ENCODE results near the gene WWOX.
"Not testable (repeated sequence)": the region's sequence is repeated elsewhere in the genome, so short reads cannot be mapped to it uniquely, and the experiment has no call there.

Gene WWOX

GRCh38 chr16:79195938-79196337 is 1096.5 kb downstream of the WWOX start:
- no peak for DNase-seq

DNA sequence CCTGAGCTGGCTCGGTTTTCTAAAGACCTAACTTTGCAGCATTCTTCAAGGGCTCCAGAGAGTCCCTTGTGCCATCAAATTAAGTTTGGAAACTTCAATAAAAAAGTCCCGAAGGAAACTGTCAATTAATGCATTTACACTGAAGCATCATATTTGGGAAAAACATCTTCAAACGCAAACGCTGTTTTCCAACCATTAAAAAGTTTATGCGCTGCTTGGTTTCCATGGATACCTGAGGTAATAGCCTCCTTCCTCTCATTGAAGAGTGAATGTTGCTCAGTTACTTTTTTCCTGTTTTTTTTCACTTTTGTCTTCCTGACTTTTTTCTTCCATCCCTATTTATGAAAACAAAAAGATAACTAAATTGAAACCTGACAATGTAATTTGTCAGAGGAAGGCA is 1102.0 kb downstream of the WWOX start:
- no peak for DNase-seq

- DNase-seq: no peak
Observed at GRCh38 chr16:79202977-79203376, 1103.5 kb downstream of the WWOX start.

DNA sequence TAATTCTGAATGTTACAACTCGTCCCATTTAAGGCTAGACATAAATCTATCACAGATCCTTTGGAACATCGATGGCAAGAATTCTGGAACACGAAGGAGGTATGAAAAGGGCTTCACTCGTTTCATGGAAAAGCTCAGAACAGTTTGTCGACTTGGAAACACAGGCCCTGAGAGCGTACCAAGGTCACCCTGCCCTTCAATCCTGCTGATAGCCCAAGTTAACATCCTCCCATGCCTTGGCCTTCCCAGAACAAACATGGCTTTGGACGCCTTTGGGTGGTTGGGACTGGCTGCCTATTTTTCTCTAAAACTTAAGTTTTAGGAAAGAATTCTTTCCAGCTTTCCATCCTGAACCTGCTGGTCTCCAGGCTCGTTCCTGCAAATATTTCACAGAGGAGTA is 1105.0 kb downstream of the WWOX start:
- no peak for DNase-seq

GRCh38 chr16:79206889-79207288 is 1107.4 kb downstream of the WWOX start:
- DNase-seq: no peak

DNA sequence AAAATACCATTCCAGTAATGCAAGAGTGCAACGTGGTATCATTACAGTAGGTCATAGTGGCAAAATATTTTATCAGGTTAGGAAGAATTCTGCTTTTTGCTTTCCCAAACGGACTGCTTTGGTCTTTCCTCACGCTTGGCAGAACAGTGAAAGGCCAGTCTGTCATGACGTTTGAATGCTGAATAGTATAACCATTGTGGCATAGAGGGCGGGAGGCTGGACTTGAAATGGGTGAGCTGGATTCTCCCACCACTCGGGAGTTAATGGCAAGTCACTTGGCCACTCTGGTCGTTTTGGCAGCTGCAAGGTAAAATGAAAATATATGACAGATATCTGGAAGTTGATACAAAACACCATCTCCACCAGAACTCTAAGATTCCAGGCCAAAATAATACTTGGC is 1109.9 kb downstream of the WWOX start:
- DNase-seq: no peak

GRCh38 chr16:79210607-79211006 is 1111.2 kb downstream of the WWOX start:
- no peak for DNase-seq

DNA sequence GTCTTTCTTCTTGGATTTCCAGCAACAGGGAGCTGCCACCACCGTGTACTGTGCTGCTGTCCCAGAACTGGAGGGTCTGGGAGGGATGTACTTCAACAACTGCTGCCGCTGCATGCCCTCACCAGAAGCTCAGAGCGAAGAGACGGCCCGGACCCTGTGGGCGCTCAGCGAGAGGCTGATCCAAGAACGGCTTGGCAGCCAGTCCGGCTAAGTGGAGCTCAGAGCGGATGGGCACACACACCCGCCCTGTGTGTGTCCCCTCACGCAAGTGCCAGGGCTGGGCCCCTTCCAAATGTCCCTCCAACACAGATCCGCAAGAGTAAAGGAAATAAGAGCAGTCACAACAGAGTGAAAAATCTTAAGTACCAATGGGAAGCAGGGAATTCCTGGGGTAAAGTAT is 1112.1 kb downstream of the WWOX start:
- no peak for DNase-seq

DNA sequence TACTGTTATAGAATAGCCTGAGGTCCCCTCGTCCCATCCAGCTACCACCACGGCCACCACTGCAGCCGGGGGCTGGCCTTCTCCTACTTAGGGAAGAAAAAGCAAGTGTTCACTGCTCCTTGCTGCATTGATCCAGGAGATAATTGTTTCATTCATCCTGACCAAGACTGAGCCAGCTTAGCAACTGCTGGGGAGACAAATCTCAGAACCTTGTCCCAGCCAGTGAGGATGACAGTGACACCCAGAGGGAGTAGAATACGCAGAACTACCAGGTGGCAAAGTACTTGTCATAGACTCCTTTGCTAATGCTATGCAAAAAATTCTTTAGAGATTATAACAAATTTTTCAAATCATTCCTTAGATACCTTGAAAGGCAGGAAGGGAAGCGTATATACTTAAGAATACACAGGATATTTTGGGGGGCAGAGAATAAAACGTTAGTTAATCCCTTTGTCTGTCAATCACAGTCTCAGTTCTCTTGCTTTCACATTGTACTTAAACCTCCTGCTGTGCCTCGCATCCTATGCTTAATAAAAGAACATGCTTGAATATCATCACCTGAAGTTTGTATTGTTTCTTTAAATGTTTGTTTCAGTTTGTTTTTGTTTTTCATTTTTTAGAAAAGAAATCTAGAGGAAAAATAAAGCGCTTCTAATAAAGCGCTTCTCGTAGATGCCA is 1112.8 kb downstream of the WWOX start:
- no peak for DNase-seq

GRCh38 chr16:79213214-79213613 is 1113.8 kb downstream of the WWOX start:
- DNase-seq: no peak

- DNase-seq: no peak
Observed at GRCh38 chr16:79215289-79215688, 1115.8 kb downstream of the WWOX start.

DNA sequence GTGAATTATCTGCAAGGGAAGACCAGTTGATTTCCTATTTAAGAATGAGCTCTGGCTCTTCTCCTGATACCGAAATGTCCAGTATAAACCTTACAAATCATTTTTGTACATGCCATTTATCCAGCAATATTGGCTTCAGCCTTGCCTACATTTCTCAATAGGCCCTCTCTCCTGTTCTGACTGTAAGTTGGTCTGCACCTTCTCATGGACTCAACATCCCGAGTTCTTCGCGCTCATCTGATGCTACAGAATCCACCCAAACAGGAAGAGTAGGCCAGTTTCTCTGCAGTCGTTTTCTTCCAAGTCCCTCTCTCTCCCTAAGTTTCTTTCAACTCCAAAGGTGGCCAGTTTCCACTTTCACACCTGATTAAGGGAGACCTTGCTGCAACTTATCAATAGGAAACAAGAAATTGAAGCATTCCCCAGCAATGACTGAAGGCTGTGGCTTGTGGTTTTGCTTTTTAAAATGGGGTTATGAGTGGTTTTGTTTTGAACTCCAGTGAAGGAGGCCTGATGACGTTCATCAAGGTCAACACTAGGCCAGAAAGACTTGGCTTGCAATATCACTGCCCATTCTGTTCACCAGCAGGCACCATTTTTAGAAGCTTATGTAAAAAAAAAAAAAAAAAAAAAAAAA is 1118.0 kb downstream of the WWOX start:
- DNase-seq: no peak

- DNase-seq: no peak
Observed at GRCh38 chr16:79218351-79218750, 1118.9 kb downstream of the WWOX start.

DNA sequence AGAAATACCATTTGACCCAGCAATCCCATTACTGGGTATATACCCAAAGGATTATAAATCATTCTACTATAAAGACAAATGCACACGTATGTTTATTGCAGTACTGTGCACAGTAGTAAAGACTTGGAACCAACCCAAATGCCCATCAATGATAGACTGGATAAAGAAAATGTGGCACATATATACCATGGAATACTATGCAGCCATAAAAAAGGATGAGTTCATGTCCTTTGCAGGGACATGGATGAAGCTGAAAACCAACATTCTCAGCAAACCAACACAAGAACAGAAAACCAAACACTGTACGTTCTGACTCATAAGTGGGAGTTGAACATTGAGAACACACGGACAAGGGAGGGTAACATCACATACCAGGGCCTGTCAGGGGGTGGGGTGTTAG is 1126.5 kb downstream of the WWOX start:
- not testable (repeated sequence) for DNase-seq

DNA sequence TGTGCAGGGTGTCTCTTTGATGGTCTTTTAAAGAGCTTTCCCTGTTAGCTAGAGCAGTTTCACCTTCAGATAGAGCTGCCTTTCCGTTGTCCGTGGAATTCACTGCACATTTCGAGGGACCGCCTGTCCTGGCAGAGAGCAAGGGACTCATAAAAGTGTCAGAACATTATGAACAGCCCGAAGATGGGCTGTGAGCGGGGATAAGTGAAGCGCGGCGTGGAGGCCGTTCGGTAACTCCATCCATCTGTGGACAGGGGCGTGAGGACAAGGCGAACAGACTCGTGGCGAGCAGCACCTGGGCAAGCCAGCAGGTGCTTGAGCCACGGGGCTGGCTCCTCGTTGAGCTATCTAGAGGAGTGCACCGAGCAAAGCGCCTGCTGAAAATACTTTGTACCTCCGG is 1129.9 kb downstream of the WWOX start:
- DNase-seq: no peak

- DNase-seq: not testable (repeated sequence)
Observed at GRCh38 chr16:79245700-79246099, 1146.2 kb downstream of the WWOX start.

- no peak for DNase-seq
Observed at GRCh38 chr16:79247386-79247785, 1147.9 kb downstream of the WWOX start.

GRCh38 chr16:79248351-79248750 is 1148.9 kb downstream of the WWOX start:
- DNase-seq: no peak

DNA sequence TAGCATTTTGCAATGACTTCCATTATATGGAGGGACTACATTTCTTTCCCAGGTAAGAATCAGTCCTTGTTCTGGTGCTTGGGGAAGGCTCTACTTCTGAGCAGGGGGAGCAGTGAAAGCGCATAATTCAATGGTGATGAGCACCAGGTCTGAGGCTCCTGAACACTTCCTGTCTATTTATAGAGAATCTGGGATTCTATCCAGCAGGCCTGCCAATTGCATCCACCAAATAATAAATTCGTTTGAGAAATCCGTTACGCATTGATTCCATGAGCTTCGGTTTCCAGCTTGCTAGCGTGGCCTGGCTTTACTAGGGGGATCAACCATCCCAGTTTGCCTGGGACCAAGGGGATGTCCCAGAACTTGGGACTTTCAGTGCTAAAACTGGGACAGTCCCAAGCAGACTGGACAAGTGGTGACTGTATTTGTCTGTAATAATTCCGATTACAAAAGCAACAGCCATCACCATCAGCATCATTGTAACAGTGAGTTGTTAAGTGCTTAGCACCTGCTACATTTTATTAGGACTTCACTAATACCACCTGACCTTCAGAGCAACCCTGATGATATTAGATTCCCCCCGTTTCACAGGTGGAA is 1151.1 kb downstream of the WWOX start:
- DNase-seq: no peak

DNA sequence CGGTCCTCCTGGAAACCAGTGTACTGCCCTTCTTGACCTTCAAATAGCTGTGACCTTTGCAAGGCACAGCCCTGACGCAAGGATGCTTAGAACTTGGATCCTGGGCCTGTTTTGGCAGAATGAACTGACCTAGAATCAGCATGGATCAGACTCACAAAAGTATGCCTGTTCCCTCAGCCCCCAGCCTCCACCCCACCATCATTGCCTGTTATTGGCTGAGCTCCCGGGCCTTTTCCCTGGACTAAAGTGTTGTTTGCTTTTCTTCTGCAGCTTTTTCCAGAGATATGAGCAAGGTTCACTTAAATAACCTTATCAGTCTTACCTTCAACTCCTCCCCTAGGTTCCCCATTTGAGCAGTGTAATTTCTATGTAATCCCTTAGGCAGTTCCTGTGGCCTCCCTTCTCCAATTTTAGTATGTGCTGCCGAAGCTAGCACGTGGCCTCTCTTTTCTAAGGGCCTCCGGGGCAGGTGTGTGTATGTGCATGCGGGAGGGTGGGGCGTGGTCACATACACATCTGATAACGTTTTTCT is 1153.7 kb downstream of the WWOX start:
- DNase-seq: no peak

DNA sequence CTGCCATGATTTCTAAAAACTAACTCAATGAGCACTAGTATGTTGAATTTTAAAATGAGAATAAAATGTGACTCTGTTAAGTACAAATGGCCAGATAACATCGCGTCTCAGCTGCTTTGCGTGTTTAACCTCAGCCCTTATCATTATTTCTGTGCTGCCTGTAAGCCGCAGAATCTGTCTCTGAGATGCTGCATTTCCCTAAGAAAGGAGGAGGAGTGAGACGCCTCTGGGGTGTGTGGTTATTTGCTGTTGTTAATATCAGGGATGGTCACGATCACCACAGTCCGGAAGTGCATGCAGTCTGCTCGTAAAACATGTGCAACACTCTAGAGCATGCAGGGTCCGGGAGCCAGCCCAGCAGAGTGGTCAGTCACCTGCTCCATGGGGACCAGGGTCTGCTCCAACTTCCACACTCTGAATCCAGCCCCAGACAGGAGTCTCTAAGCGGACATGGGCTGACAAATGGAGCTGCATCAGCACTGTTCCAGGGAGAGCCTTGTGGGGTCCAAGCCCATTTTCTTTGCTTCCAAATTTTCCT is 1158.6 kb downstream of the WWOX start:
- DNase-seq: no peak

GRCh38 chr16:79260890-79261289 is 1161.4 kb downstream of the WWOX start:
- DNase-seq: not testable (repeated sequence)

GRCh38 chr16:79261481-79261940 is 1162.1 kb downstream of the WWOX start:
- no peak for DNase-seq
